HepG2 (cell line): ENCODE data around the gene C19orf44. TPM values are rescaled to one million over a fixed set of nuclear protein-coding genes. Genes with fewer than 3 reads are reported as not detected.

Experiments
- CHD2 ChIP-seq: IDR thresholded peaks from 2 replicates; pipeline ENCODE4 v1.6.1; 2011; ENCODE audit warnings: low read depth, low read length, improper control_type of control experiment
- GTF2F1 ChIP-seq: fragments of 150-350 bp; IDR thresholded peaks from 2 replicates; pipeline ENCODE4 v1.6.1; 2014; ENCODE audit warnings: low read length
- HNRNPL ChIP-seq: fragments of 200-400 bp; formaldehyde crosslinking; IDR thresholded peaks from 2 replicates; pipeline ENCODE4 v1.6.1; 2017; ENCODE audit warnings: mild to moderate bottlenecking, low read depth, low read length
- HNRNPUL1 ChIP-seq: fragments of 200-400 bp; formaldehyde crosslinking; IDR thresholded peaks from 2 replicates; pipeline ENCODE4 v1.6.1; 2017; ENCODE audit warnings: low read depth, mild to moderate bottlenecking, low read length, moderate library complexity
- KDM4B ChIP-seq: sonication (generic); formaldehyde crosslinking; IDR thresholded peaks from 2 replicates; pipeline ENCODE4 v1.4.0; 2020; ENCODE audit warnings: missing genetic modification reagents
- PRDM15 ChIP-seq: sonication (generic); formaldehyde crosslinking; IDR thresholded peaks from 2 replicates; pipeline ENCODE4 v1.4.0; 2020; ENCODE audit warnings: missing genetic modification reagents
- ZBTB2 ChIP-seq: sonication (generic); formaldehyde crosslinking; IDR thresholded peaks from 2 replicates; pipeline ENCODE4 v1.8.0; 2022; ENCODE audit warnings: low read depth, missing genetic modification reagents
- ZBTB20 ChIP-seq: sonication (generic); formaldehyde crosslinking; IDR thresholded peaks from 2 replicates; pipeline ENCODE4 v1.8.1; 2023; ENCODE audit warnings: missing genetic modification reagents, low read depth, mild to moderate bottlenecking, borderline replicate concordance
- ZBTB3 ChIP-seq: sonication (generic); formaldehyde crosslinking; IDR thresholded peaks from 2 replicates; pipeline ENCODE4 v1.4.0; 2020; ENCODE audit warnings: low read depth, mild to moderate bottlenecking, moderate library complexity, missing genetic modification reagents, borderline replicate concordance
- ZBTB33 ChIP-seq: sonication (generic); formaldehyde crosslinking; IDR thresholded peaks from 2 replicates; pipeline ENCODE4 v1.4.0; 2020; ENCODE audit warnings: missing genetic modification reagents
- ZFX ChIP-seq: sonication (generic); formaldehyde crosslinking; IDR thresholded peaks from 2 replicates; pipeline ENCODE4 v1.4.0; 2020; ENCODE audit warnings: mild to moderate bottlenecking, low read depth, missing genetic modification reagents, moderate library complexity
- ZNF274 ChIP-seq: sonication (generic); formaldehyde crosslinking; IDR thresholded peaks from 2 replicates; pipeline ENCODE4 v1.5.1; 2020; ENCODE audit warnings: mild to moderate bottlenecking, missing genetic modification reagents
- ZNF33B ChIP-seq: sonication (generic); formaldehyde crosslinking; IDR thresholded peaks from 2 replicates; pipeline ENCODE4 v1.5.1; 2020; ENCODE audit warnings: mild to moderate bottlenecking, missing genetic modification reagents
- ZNF589 ChIP-seq: sonication (generic); formaldehyde crosslinking; conservative IDR thresholded peaks from 2 replicates; pipeline ENCODE4 v1.8.0; 2022; ENCODE audit warnings: mild to moderate bottlenecking, moderate library complexity, missing genetic modification reagents
- ZNF7 ChIP-seq: IDR thresholded peaks from 2 replicates; pipeline ENCODE4 v1.6.1; 2016; ENCODE audit warnings: missing biosample characterization, missing genetic modification reagents
- ZNF781 ChIP-seq: sonication (generic); formaldehyde crosslinking; IDR thresholded peaks from 2 replicates; pipeline ENCODE4 v1.5.1; 2020; ENCODE audit warnings: borderline replicate concordance, mild to moderate bottlenecking, missing genetic modification reagents; ENCODE audit errors: not compliant biosample characterization
- ZSCAN25 ChIP-seq: sonication (generic); formaldehyde crosslinking; IDR thresholded peaks from 2 replicates; pipeline ENCODE4 v1.8.0; 2022; ENCODE audit warnings: mild to moderate bottlenecking, missing genetic modification reagents
- polyA plus RNA-seq, 8 experiments: library from polyadenylated mRNA; depleted of rRNA in 3 of 8; stranded (reverse) in 7 of 8; unstranded in 1 of 8; fragments of >200 nt; fragmentation: Illumina TruSeq in 4 of 8; extraction: Trizol in 4 of 8; gene quantifications; 2 replicates each; pipeline versions ENCODE4 v1.2.1 to v1.2.3, GENCODE V29; 2011 to 2016; ENCODE audit warnings: low read depth in 4 of 8, missing spikeins in 1 of 8, mixed read lengths in 1 of 8; ENCODE audit not compliant: insufficient read depth in 1 of 8
- total RNA-seq, 5 experiments: library from RNA; depleted of rRNA; stranded (reverse); fragments of >200 nt; fragmentation: Illumina TruSeq; extraction: Trizol; gene quantifications; 2 replicates each; pipeline ENCODE4 v1.2.3, GENCODE V29; 2016; ENCODE audit warnings: low read depth in 1 of 5

C19orf44 gene
- total and polyA plus RNA-seq, 2 of the 13 experiments (the other 11 are each of a cell fraction or from before 2014, with no cell fraction given) = 3.2 to 4.3 TPM

- TF ChIP-seq PRDM15 (CRISPR knock-in tag) (peak; percentile 86), ZNF589 (0 out of 2 replicates have a peak, but pooled peaks have one; percentile 31), GTF2F1 (no peak), ZNF33B (0 out of 2 replicates have a peak, but pooled peaks have one; percentile 5), HNRNPUL1 (no peak), ZNF274 (no peak; the same call in 1 of the 2 replicates), CHD2 (no peak), ZBTB2 (CRISPR knock-in tag) (0 out of 2 replicates have a peak, but pooled peaks have one; percentile 27), ZBTB3 (CRISPR knock-in tag) (no peak), ZSCAN25 (CRISPR knock-in tag) (no peak), ZBTB20 (no peak), ZNF781 (CRISPR knock-in tag) (no peak), KDM4B (CRISPR knock-in tag) (no peak), ZFX (no peak), HNRNPL (no peak), ZNF7 (CRISPR knock-in tag) (no peak), ZBTB33 (CRISPR knock-in tag) (no peak)
Observed at GRCh38 chr19:16541526-16542044, 45.4 kb downstream of the C19orf44 start (continued).
